B cell (primary cell): ENCODE results near the gene MYMK. TPM values are rescaled to one million over a fixed set of nuclear protein-coding genes. Genes with fewer than 3 reads are reported as not detected.

Experiments used
- ATAC-seq: fragments of 200-7000 bp; cut with Tn5 transposase; one replicate; pipeline ENCODE4 v1.10.0; 2021; ENCODE audit warnings: low read depth, mild to moderate bottlenecking, moderate number of reproducible peaks, moderate library complexity
- CTCF ChIA-PET: fragments of 350-600 bp; sonication (Branson Sonifier 250); formaldehyde crosslinking; loops from one replicate; lab custom pipeline; 2021; ENCODE audit warnings: antibody characterized with exemption, inconsistent platforms; lab: Charles Lee
- POLR2A ChIA-PET: fragments of 350-600 bp; sonication (Branson Sonifier 250); formaldehyde crosslinking; loops from one replicate; lab custom pipeline; 2021; ENCODE audit warnings: antibody characterized with exemption; lab: Charles Lee
- DNase-seq: peaks from one replicate; pipeline ENCODE4 v3.0.0; 2013
- H2AFZ ChIP-seq: 2 replicates; pipeline ENCODE4 v1.6.1; 2012; ENCODE audit warnings: mild to moderate bottlenecking, low read depth, low read length; ENCODE audit not compliant: insufficient read depth, poor library complexity, severe bottlenecking
- H3K27ac ChIP-seq, 2 donors: 1 replicate in 1 of 2; 2 replicates in 1 of 2; pipeline ENCODE4 v1.5.1; 2012 to 2013; ENCODE audit warnings: low read length in 2 of 2, mild to moderate bottlenecking in 2 of 2, moderate library complexity in 1 of 2
- H3K27me3 ChIP-seq, 4 experiments: fragments of 200-600 bp in 1 of 4; sonication (generic) in 1 of 4; replicated peaks in 1 of 4; 1 replicate in 2 of 4; 2 replicates in 2 of 4; pipeline versions ENCODE4 v1.6.1 to v1.7.0; 2013 to 2016; ENCODE audit warnings: low read length in 3 of 4, mild to moderate bottlenecking in 2 of 4, mixed read lengths in 1 of 4, moderate library complexity in 1 of 4; ENCODE audit not compliant: insufficient read depth in 4 of 4, control insufficient read depth in 3 of 4; ENCODE audit errors: control extremely low read depth in 1 of 4
- H3K36me3 ChIP-seq, 2 experiments: replicated peaks in 1 of 2; 1 replicate in 1 of 2; 2 replicates in 1 of 2; pipeline versions ENCODE4 v1.6.1 to v1.7.1; 2013; ENCODE audit warnings: low read length in 1 of 2; ENCODE audit not compliant: insufficient read depth in 2 of 2, control insufficient read depth in 1 of 2; ENCODE audit errors: control extremely low read depth in 1 of 2, extremely low read depth in 1 of 2
- H3K4me1 ChIP-seq, 2 donors: fragments of 200-600 bp in 1 of 2; sonication (generic) in 1 of 2; 1 replicate in 1 of 2; 2 replicates in 1 of 2; pipeline versions ENCODE4 v1.5.1 to v1.6.1; 2013 to 2017; ENCODE audit warnings: low read length in 2 of 2; ENCODE audit not compliant: control insufficient read depth in 2 of 2, insufficient read depth in 2 of 2
- H3K4me2 ChIP-seq: replicated peaks from 2 replicates; pipeline ENCODE3; 2012; ENCODE audit warnings: mild to moderate bottlenecking, low read depth, low read length; ENCODE audit not compliant: poor library complexity, severe bottlenecking
- H3K4me3 ChIP-seq, 5 experiments: fragments of 200-600 bp in 1 of 5; sonication (generic) in 1 of 5; 1 replicate in 3 of 5; 2 replicates in 2 of 5; pipeline versions ENCODE4 v1.5.1 to v1.7.0; 2011 to 2016; ENCODE audit warnings: low read length in 4 of 5, mild to moderate bottlenecking in 4 of 5, low read depth in 2 of 5, control low read depth in 1 of 5, moderate library complexity in 1 of 5; ENCODE audit not compliant: insufficient read depth in 1 of 5; ENCODE audit errors: control extremely low read depth in 1 of 5, extremely low read depth in 1 of 5
- H3K79me2 ChIP-seq: fragments of 200-600 bp; sonication (generic); one replicate; pipeline ENCODE4 v1.6.0; 2016; ENCODE audit warnings: low read length; ENCODE audit not compliant: control insufficient read depth, insufficient read depth
- H3K9ac ChIP-seq: fragments of 200-600 bp; sonication (generic); 2 replicates; pipeline ENCODE4 v1.6.1; 2017; ENCODE audit warnings: mild to moderate bottlenecking, low read length, moderate library complexity
- H3K9me3 ChIP-seq, 3 donors: one replicate each; pipeline versions ENCODE4 v1.6.1 to v1.7.1; 2013; ENCODE audit warnings: low read length in 2 of 3; ENCODE audit not compliant: control insufficient read depth in 2 of 3, insufficient read depth in 1 of 3; ENCODE audit errors: control extremely low read depth in 1 of 3
- H4K20me1 ChIP-seq: 2 replicates; pipeline ENCODE4 v1.6.0; 2012; ENCODE audit warnings: mild to moderate bottlenecking, low read length; ENCODE audit not compliant: insufficient read depth, control insufficient read depth, poor library complexity, severe bottlenecking
- H3K27ac Mint-ChIP-seq: one replicate; pipeline ENCODE4 v1.8.0; 2021; ENCODE audit warnings: mixed read lengths
- H3K27me3 Mint-ChIP-seq: one replicate; pipeline ENCODE4 v1.8.0; 2021; ENCODE audit warnings: mixed read lengths
- H3K4me1 Mint-ChIP-seq: one replicate; pipeline ENCODE4 v1.8.0; 2021; ENCODE audit warnings: mixed read lengths
- H3K4me3 Mint-ChIP-seq: one replicate; pipeline ENCODE4 v1.8.0; 2021; ENCODE audit warnings: mixed read lengths
- H3K9me3 Mint-ChIP-seq: one replicate; pipeline ENCODE4 v1.8.0; 2022; ENCODE audit warnings: mixed read lengths; ENCODE audit not compliant: insufficient read depth
- EZH2 ChIP-seq: IDR thresholded peaks from 2 replicates; pipeline ENCODE4 v1.6.1; 2012; ENCODE audit warnings: borderline replicate concordance, low read depth, mild to moderate bottlenecking, moderate library complexity, low read length; ENCODE audit not compliant: insufficient read depth, poor library complexity, severe bottlenecking
- WGBS: methylation state at CpG from one replicate; pipeline ENCODE4 v1.1.5; 2013; ENCODE audit warnings: missing lambda C conversion rate; ENCODE audit not compliant: insufficient coverage; 5-methylcytosine and 5-hydroxymethylcytosine counted together
- intact Hi-C: fragments of 100-400 bp; cut with micrococcal nuclease; formaldehyde crosslinking; loops from one replicate; pipeline ENCODE4 v1.10.0; 2022
- polyA plus RNA-seq: library from polyadenylated mRNA; depleted of rRNA; stranded (reverse); fragments of >200 nt; gene quantifications from 2 replicates; pipeline ENCODE4 v1.2.3, GENCODE V29; 2012
- total RNA-seq, 2 donors: library from RNA; stranded (reverse); fragments of 120-200 nt in 1 of 2; gene quantifications; 1 replicate in 1 of 2; 2 replicates in 1 of 2; pipeline versions ENCODE4 v1.2.3 to v1.2.4, GENCODE V29; 2013 to 2022
- TF ChIP-seq, protein P1 (sequence below): fragments of 200-600 bp; IDR thresholded peaks from one replicate; pipeline ENCODE4 v1.8.0; 2022; ENCODE audit warnings: antibody characterized with exemption, mild to moderate bottlenecking

Gene MYMK
- total and polyA plus RNA-seq, 2 donors (not counting 1 experiment from before 2014, with no cell fraction given): not detected

DNA sequence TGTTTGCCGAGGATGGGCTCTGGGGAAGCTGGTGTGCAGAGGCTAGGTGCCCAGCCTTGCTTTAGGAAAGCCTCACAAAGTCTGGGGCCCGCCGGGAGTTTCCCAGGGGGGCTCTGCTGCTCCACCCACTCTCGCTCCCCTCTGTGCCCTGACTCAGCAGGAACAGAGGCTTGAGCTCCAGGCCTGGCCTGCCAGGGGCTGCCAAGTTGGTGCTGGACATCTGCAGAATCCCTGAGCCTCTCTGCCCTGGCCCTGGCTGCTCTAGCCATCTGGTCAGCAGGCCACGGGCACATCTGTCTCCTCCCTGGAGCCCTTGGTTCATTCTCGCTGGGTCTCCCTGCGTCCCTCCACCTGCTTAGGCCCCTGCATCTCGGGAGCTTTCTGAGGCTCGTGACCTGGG is 9.1 kb upstream of the MYMK start:
- ChIA-PET CTCF (no interaction called here), POLR2A (no interaction called here)
- Histone ChIP-seq H3K9me3 (peaks cover 0 to 3% (median 0%) of the 10 kb centered on the region in 3 donors), H3K27me3 (peaks cover 0 to 61% (median 10%) of the 10 kb centered on the region in 4 experiments), H4K20me1 (no peaks in the 10 kb centered on the region), H3K9ac (no peak overlapping the region), H3K79me2 (no peaks in the 10 kb centered on the region), H3K36me3 (no peaks in the 10 kb centered on the region), H2AFZ (no peak overlapping the region), H3K4me2 (peak overlapping the region; percentile 43), H3K4me3 (no peak overlapping the region), H3K27ac (no peak overlapping the region), H3K4me1 (peaks cover 7 to 18% of the 10 kb centered on the region in 2 donors)
- DNase-seq (no peak), ATAC-seq (no peak)
- intact Hi-C loops: loop anchor here (5.0 kb wide), 3 partner anchors 193 to 563 kb away; partner anchors contain the start of gene VAV2
- WGBS: 56% methylated on average over 8 of the region's 9 CpGs
- TF ChIP-seq, protein P1, sequence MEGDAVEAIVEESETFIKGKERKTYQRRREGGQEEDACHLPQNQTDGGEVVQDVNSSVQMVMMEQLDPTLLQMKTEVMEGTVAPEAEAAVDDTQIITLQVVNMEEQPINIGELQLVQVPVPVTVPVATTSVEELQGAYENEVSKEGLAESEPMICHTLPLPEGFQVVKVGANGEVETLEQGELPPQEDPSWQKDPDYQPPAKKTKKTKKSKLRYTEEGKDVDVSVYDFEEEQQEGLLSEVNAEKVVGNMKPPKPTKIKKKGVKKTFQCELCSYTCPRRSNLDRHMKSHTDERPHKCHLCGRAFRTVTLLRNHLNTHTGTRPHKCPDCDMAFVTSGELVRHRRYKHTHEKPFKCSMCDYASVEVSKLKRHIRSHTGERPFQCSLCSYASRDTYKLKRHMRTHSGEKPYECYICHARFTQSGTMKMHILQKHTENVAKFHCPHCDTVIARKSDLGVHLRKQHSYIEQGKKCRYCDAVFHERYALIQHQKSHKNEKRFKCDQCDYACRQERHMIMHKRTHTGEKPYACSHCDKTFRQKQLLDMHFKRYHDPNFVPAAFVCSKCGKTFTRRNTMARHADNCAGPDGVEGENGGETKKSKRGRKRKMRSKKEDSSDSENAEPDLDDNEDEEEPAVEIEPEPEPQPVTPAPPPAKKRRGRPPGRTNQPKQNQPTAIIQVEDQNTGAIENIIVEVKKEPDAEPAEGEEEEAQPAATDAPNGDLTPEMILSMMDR: no peak
- no peak for TF ChIP-seq EZH2
- no peak overlapping the region for H3K27ac Mint-ChIP-seq
- no peaks in the 10 kb centered on the region for H3K9me3 Mint-ChIP-seq
- H3K4me3 Mint-ChIP-seq: no peak overlapping the region
- peaks cover 33% of the 10 kb centered on the region for H3K27me3 Mint-ChIP-seq
- H3K4me1 Mint-ChIP-seq: peaks cover 13% of the 10 kb centered on the region

DNA sequence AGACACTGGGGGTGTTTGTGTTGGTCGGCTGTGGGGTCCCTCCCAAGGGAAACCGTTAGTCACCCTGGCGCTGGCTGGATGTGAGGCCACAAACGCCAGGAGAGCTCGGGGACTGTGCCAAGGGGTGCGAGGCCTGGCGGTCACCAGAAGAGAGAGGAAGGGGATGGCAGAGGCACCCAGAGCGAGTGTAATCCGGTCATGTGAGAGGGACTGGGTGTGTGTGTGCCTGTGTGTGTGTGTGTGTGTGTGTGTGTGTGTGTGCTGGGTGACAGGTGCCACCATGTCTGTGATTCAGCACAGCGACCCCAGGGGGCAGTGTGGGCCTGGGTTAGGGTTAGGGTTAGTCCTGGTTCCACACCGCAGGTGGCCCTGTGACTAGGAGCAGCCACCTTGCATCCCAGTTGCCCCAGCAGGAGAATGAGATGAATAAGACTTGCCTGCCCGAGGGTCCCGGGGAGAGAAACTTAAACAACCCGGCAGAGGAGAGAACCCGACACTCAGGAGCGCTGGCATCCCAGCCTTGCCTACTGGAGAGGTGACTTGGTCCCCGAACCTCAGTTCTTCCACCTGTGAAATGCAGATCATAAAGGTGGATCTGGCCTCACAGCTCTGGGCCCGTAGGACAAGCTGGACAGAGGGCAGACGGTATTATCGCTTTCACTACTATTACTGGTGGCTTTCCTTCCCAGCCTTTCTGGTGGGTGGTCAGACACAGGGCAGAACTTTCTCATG is 8.3 kb upstream of the MYMK start:
- ATAC-seq (peak; percentile 79), DNase-seq (peak; percentile 65)
- peak overlapping the region; percentile 43 for H3K4me2 ChIP-seq
- H3K9me3 Mint-ChIP-seq: no peaks in the 10 kb centered on the region
- H3K4me1 ChIP-seq: peaks cover 7 to 18% of the 10 kb centered on the region in 2 donors
- H3K4me3 ChIP-seq: no peak overlapping the region
- H3K4me3 Mint-ChIP-seq: peak overlapping the region; percentile 29
- no peaks in the 10 kb centered on the region for H4K20me1 ChIP-seq
- H3K27ac Mint-ChIP-seq: peak overlapping the region; percentile 15
- WGBS: 39% methylated on average over 20 of the region's 20 CpGs
- H3K9me3 ChIP-seq: peaks cover 0 to 3% (median 0%) of the 10 kb centered on the region in 3 donors
- H3K4me1 Mint-ChIP-seq: peaks cover 13% of the 10 kb centered on the region
- H3K27ac ChIP-seq: no peak overlapping the region
- H3K79me2 ChIP-seq: no peaks in the 10 kb centered on the region
- TF ChIP-seq, protein P1: no peak
- TF ChIP-seq EZH2: no peak
- H3K9ac ChIP-seq: no peak overlapping the region
- H3K27me3 ChIP-seq: peaks cover 0 to 66% (median 10%) of the 10 kb centered on the region in 4 experiments
- ChIA-PET POLR2A (no interaction called here), CTCF (no interaction called here)
- intact Hi-C loops: loop anchor here (5.0 kb wide), 3 partner anchors 194 to 564 kb away; partner anchors contain the start of gene VAV2
- H3K27me3 Mint-ChIP-seq: peaks cover 29% of the 10 kb centered on the region
- H2AFZ ChIP-seq: no peak overlapping the region
- no peaks in the 10 kb centered on the region for H3K36me3 ChIP-seq
